ENCODE measurements around the gene FHOD3. TPM values are rescaled to one million over a fixed set of nuclear protein-coding genes. Genes with fewer than 3 reads are reported as not detected.
A peak's percentile ranks its signal among the peaks of the same experiment; 100 is the strongest.

FHOD3 gene
- total and polyA plus RNA-seq, 2 of the 8 experiments (the other 6 are each of a cell fraction or from before 2014, with no cell fraction given), result 9.7 to 10.5 TPM

- Histone ChIP-seq H3K27me3 (replicated peaks in 1 of 4; ENCODE audit: control insufficient read depth in 3 of 4, extremely low read depth in 1 of 4, insufficient read depth in 3 of 4, low read length in 3 of 4) (peaks cover 0 to 2% (median 0%) of the 10 kb centered on the region in 4 experiments; a peak in 1 of 7 replicates), H2AK5ac (ENCODE audit: low read depth, low read length) (no peak overlapping the region), H3K23me2 (ENCODE audit: low read depth, low read length) (no peaks in the 10 kb centered on the region), H2BK5ac (ENCODE audit: low read depth, low read length) (no peak overlapping the region), H3K18ac (ENCODE audit: extremely low read depth, low read length) (no peak overlapping the region), H3K9me3 (ENCODE audit: insufficient read depth in 2 of 2, low read depth in 1 of 2, low read length in 1 of 2) (0 out of 4 replicates have a peak, but pooled peaks cover 0 to 3% of the 10 kb centered on the region in 2 experiments), H3K36me3 (ENCODE audit: control insufficient read depth in 2 of 4, insufficient read depth in 4 of 4, low read length in 3 of 4) (no peaks in the 10 kb centered on the region), H2BK120ac (replicated peaks; ENCODE audit: low read depth, low read length) (no peak overlapping the region), H4K5ac (ENCODE audit: insufficient read length, low read depth, low read length) (no peak overlapping the region), H3K27ac (ENCODE audit: low read depth, low read length) (no peak overlapping the region), H2BK12ac (ENCODE audit: low read depth, low read length) (no peak overlapping the region), H3K9ac (replicated peaks in 1 of 4; ENCODE audit: extremely low read depth in 1 of 4, low read depth in 3 of 4, low read length in 3 of 4) (no peak overlapping the region), H3K79me2 (ENCODE audit: control insufficient read depth in 1 of 2, insufficient read depth in 2 of 2, low read length in 2 of 2) (no peaks in the 10 kb centered on the region), H3K56ac (replicated peaks; ENCODE audit: insufficient read length, low read depth, low read length) (no peak overlapping the region), H4K8ac (ENCODE audit: extremely low read depth, insufficient read depth, low read length) (no peak overlapping the region), H3K4me3 (ENCODE audit: extremely low read depth in 1 of 4, insufficient read depth in 2 of 4, low read depth in 3 of 4, low read length in 4 of 4) (no peak overlapping the region), H3K79me1 (ENCODE audit: low read depth, low read length) (no peaks in the 10 kb centered on the region), H4K91ac (replicated peaks; ENCODE audit: insufficient read length, low read length) (no peak overlapping the region), H3K4ac (replicated peaks; ENCODE audit: insufficient read length, low read depth, low read length) (no peak overlapping the region), H3K14ac (ENCODE audit: insufficient read length) (no peak overlapping the region), H3K23ac (ENCODE audit: insufficient read length) (no peak overlapping the region), H2AFZ (ENCODE audit: low read length) (peak overlapping the region; percentile 84; the same call in 1 of the 2 replicates), H4K20me1 (replicated peaks in 1 of 2; ENCODE audit: control insufficient read depth in 1 of 2, insufficient read depth in 2 of 2, low read length in 2 of 2) (no peaks in the 10 kb centered on the region), H3K4me2 (ENCODE audit: insufficient read depth in 1 of 2, low read depth in 2 of 2, low read length in 2 of 2) (no peak overlapping the region), H2BK20ac (ENCODE audit: low read length) (no peak overlapping the region), H2BK15ac (ENCODE audit: low read length) (no peak overlapping the region), H3K4me1 (replicated peaks in 1 of 4; ENCODE audit: control insufficient read depth in 3 of 4, insufficient read depth in 4 of 4, low read length in 3 of 4) (no peaks in the 10 kb centered on the region)
- DNase-seq (ENCODE audit: low read depth in 1 of 2, low spot score in 2 of 2) (no peak), FAIRE-seq (no peak)
- CTCF ChIA-PET (ENCODE audit: partially characterized antibody), result interaction anchor here (0.6 to 6.6 kb wide), 50 partner anchors 9 to 658 kb away, joined by 3 to 35 read pairs (median 4); partner anchors contain the start of genes ELP2, MOCOS and SLC39A6
- POLR2A ChIA-PET (ENCODE audit: partially characterized antibody), result interaction anchor here (0.9 to 1.4 kb wide), 6 partner anchors 11 to 262 kb away, joined by 3 to 4 read pairs (median 3); partner anchors contain the start of gene MOCOS
- 81% methylated on average over 4 of the region's 4 CpGs; no CpG with 5 or more reads in 1 of the 2 experiments for WGBS, 2 experiments (ENCODE audit: extremely low coverage in 1 of 2, insufficient coverage in 1 of 2, insufficient read length in 1 of 2, insufficient replicate concordance in 2 of 2, low coverage in 1 of 2, low lambda C conversion rate in 2 of 2, missing lambda C conversion rate in 1 of 2)
- TF ChIP-seq TAF1 (IDR thresholded peaks at IDR 0.05; ENCODE audit: low read depth, low read length) (no peak), CHD1 (IDR thresholded peaks at IDR 0.05; ENCODE audit: low read depth, low read length) (no peak), ZNF274 (IDR thresholded peaks at IDR 0.05; ENCODE audit: borderline replicate concordance, extremely low read depth, low read length) (no peak), KDM1A (IDR thresholded peaks at IDR 0.05; ENCODE audit: borderline replicate concordance, low read length) (no peak), NRF1 (IDR thresholded peaks at IDR 0.05; ENCODE audit: low read depth, low read length) (no peak), CBX8 (IDR thresholded peaks at IDR 0.05; ENCODE audit: borderline replicate concordance, low read depth, low read length) (no peak), USF2 (IDR thresholded peaks at IDR 0.05; ENCODE audit: low read length) (no peak), BACH1 (IDR thresholded peaks at IDR 0.05; ENCODE audit: low read length) (no peak), EGR1 (IDR thresholded peaks at IDR 0.05; ENCODE audit: borderline replicate concordance, low read depth, low read length) (no peak), POU5F1 (IDR thresholded peaks at IDR 0.05; ENCODE audit: low read depth, low read length) (no peak), CTBP2 (IDR thresholded peaks at IDR 0.05; ENCODE audit: borderline replicate concordance, insufficient read depth, insufficient read length, low read length) (no peak), KDM5A (IDR thresholded peaks at IDR 0.05; ENCODE audit: low read length) (no peak), MAX (IDR thresholded peaks at IDR 0.05) (no peak)
Measured at GRCh38 chr18:36284268-36284667, 13.2 kb upstream of the FHOD3 start.
